Liver (tissue), 9 donors: Measurements from ENCODE around the gene MDM4. TPM values are rescaled to one million over a fixed set of nuclear protein-coding genes. Genes with fewer than 3 reads are reported as not detected.
A peak's percentile ranks its signal among the peaks of the same experiment; 100 is the strongest.

Source experiments
- DNase-seq: peaks from one replicate; pipeline ENCODE4 v3.0.0-alpha.2; 2017; ENCODE audit warnings: low spot score
- H3K27ac ChIP-seq, 2 donors: one replicate each; pipeline ENCODE4 v1.7.0; 2013; ENCODE audit warnings: inconsistent platforms in 2 of 2, low read length in 2 of 2, control low read depth in 1 of 2, low read depth in 1 of 2, mild to moderate bottlenecking in 1 of 2
- H3K27me3 ChIP-seq, 4 donors: one replicate each; pipeline versions ENCODE4 v1.6.1 to v1.7.0; 2013; ENCODE audit warnings: low read length in 3 of 4, inconsistent platforms in 1 of 4, mild to moderate bottlenecking in 1 of 4, moderate library complexity in 1 of 4; ENCODE audit not compliant: control insufficient read depth in 4 of 4, insufficient read depth in 4 of 4
- H3K36me3 ChIP-seq, 4 donors: one replicate each; pipeline versions ENCODE4 v1.6.1 to v1.7.0; 2013; ENCODE audit warnings: low read length in 3 of 4, mild to moderate bottlenecking in 3 of 4, low read depth in 1 of 4, moderate library complexity in 1 of 4; ENCODE audit not compliant: control insufficient read depth in 4 of 4, insufficient read depth in 3 of 4
- H3K4me1 ChIP-seq, 4 donors: one replicate each; pipeline versions ENCODE4 v1.6.1 to v1.7.0; 2013; ENCODE audit warnings: low read length in 3 of 4, mild to moderate bottlenecking in 3 of 4, moderate library complexity in 1 of 4; ENCODE audit not compliant: control insufficient read depth in 4 of 4, insufficient read depth in 4 of 4
- H3K4me3 ChIP-seq, 3 donors: one replicate each; pipeline versions ENCODE4 v1.6.1 to v1.7.0; 2013; ENCODE audit warnings: low read length in 3 of 3, control low read depth in 1 of 3, low read depth in 1 of 3, mild to moderate bottlenecking in 1 of 3
- H3K9ac ChIP-seq, 2 donors: one replicate each; pipeline ENCODE4 v1.7.0; 2013; ENCODE audit warnings: low read length in 2 of 2, mild to moderate bottlenecking in 2 of 2, moderate library complexity in 2 of 2, control low read depth in 1 of 2, low read depth in 1 of 2
- H3K9me3 ChIP-seq, 4 donors: one replicate each; pipeline versions ENCODE4 v1.6.1 to v1.7.0; 2013; ENCODE audit warnings: low read length in 3 of 4; ENCODE audit not compliant: control insufficient read depth in 4 of 4
- FOXA2 ChIP-seq: IDR thresholded peaks from 2 replicates; pipeline ENCODE4 v1.6.1; 2016; ENCODE audit warnings: antibody characterized with exemption
- GABPA ChIP-seq, 2 donors: IDR thresholded peaks in 1 of 2; conservative IDR thresholded peaks in 1 of 2; 2 replicates each; pipeline ENCODE4 v1.6.1; 2016; ENCODE audit warnings: antibody characterized with exemption in 2 of 2, mild to moderate bottlenecking in 1 of 2, moderate library complexity in 1 of 2
- HNF4A ChIP-seq, 2 donors: conservative IDR thresholded peaks; 2 replicates each; pipeline ENCODE4 v1.6.1; 2016; ENCODE audit warnings: antibody characterized with exemption in 2 of 2, mild to moderate bottlenecking in 2 of 2
- HNF4G ChIP-seq: IDR thresholded peaks from 2 replicates; pipeline ENCODE4 v1.6.1; 2016; ENCODE audit warnings: antibody characterized with exemption
- JUND ChIP-seq, 2 donors: IDR thresholded peaks; 2 replicates each; pipeline ENCODE4 v1.6.1; 2016; ENCODE audit warnings: antibody characterized with exemption in 2 of 2
- NR2F2 ChIP-seq: IDR thresholded peaks from 2 replicates; pipeline ENCODE4 v1.6.1; 2016; ENCODE audit warnings: antibody characterized with exemption
- RAD21 ChIP-seq, 2 donors: IDR thresholded peaks; 2 replicates each; pipeline ENCODE4 v1.6.1; 2016; ENCODE audit warnings: antibody characterized with exemption in 2 of 2, mild to moderate bottlenecking in 2 of 2
- SP1 ChIP-seq: IDR thresholded peaks from 2 replicates; pipeline ENCODE4 v1.6.1; 2018; ENCODE audit warnings: antibody characterized with exemption, mild to moderate bottlenecking
- WGBS: extraction: QIAGEN DNeasy Blood & Tissue Kit; methylation state at CpG from one replicate; pipeline ENCODE4 v1.1.7; 2013; 5-methylcytosine and 5-hydroxymethylcytosine counted together
- polyA plus RNA-seq, 2 donors: library from polyadenylated mRNA; stranded (reverse) in 1 of 2; unstranded in 1 of 2; fragments of 200-250 nt in 1 of 2; fragments of >200 nt in 1 of 2; fragmentation: Nextera tagmentation in 1 of 2; extraction: Ambion mirVana in 1 of 2; gene quantifications; one replicate each; pipeline versions ENCODE4 v1.2.1 to v1.2.3, GENCODE V29; 2013 to 2015
- total RNA-seq, 2 donors: library from RNA; depleted of rRNA; stranded (reverse); fragments of >200 nt; gene quantifications; one replicate each; pipeline ENCODE4 v1.2.3, GENCODE V29; 2014
- TF ChIP-seq, protein P1 (sequence below): fragments of 150-350 bp; IDR thresholded peaks from 2 replicates; pipeline ENCODE4 v1.5.1; 2017; ENCODE audit warnings: improper control_type of control experiment, low read depth, low read length; ENCODE audit not compliant: missing input control
- TF ChIP-seq, protein P2 (sequence below): IDR thresholded peaks from 2 replicates; pipeline ENCODE4 v1.6.1; 2016; ENCODE audit warnings: antibody characterized with exemption
- TF ChIP-seq, protein P3 (sequence below): IDR thresholded peaks from 2 replicates; pipeline ENCODE4 v1.6.1; 2016; ENCODE audit warnings: antibody characterized with exemption, mild to moderate bottlenecking
- TF ChIP-seq, protein P4 (sequence below): IDR thresholded peaks from 2 replicates; pipeline ENCODE4 v1.6.1; 2016; ENCODE audit warnings: antibody characterized with exemption
- donor health status: healthy.
- donor health status: healthy.
- donor health status: healthy.
- donor health status: healthy.
- donor health status: healthy.

MDM4 gene
- total and polyA plus RNA-seq, 4 donors: 1.4 to 56.5 (median 21.6) TPM

DNA sequence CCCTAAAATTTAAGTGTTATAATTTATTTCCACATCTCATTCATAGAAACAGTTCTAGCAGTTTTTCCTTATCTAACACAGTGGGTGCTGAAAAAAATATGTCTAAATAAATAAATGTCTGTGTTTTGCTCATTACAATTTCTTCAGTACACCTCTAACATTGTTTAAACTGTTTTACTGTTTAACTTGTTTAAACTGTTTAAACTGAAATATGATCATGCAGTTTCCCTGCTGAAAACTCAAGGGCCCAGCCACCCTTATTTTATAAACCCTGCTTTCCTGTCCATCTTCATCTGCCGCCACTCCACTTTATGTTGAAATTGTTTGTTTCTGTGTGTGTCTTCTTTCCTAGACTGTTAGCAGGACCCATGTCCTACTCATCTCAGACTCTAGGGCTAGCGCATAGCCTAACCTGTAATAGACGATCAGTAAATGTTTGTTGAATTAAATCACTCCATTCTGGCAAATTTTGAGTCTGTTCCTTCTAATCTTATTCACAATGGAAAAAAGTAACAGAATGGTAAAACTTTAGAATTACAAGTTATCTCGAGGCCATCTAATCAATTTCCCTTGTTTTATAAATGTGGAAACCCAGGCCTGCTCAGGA, 12.2 kb upstream of the MDM4 start:
- DNase-seq: no peak
- peak overlapping the region in 1 of 2 donors; percentile 3 for H3K9ac ChIP-seq
- H3K9me3 ChIP-seq: no peaks in the 10 kb centered on the region
- peaks cover 3 to 33% (median 16%) of the 10 kb centered on the region in 4 donors for H3K4me1 ChIP-seq
- TF ChIP-seq FOXA2 (no peak), HNF4G (no peak), HNF4A (conservative IDR thresholded peaks at IDR 0.05) (no peak), NR2F2 (no peak)
- TF ChIP-seq, protein P1, sequence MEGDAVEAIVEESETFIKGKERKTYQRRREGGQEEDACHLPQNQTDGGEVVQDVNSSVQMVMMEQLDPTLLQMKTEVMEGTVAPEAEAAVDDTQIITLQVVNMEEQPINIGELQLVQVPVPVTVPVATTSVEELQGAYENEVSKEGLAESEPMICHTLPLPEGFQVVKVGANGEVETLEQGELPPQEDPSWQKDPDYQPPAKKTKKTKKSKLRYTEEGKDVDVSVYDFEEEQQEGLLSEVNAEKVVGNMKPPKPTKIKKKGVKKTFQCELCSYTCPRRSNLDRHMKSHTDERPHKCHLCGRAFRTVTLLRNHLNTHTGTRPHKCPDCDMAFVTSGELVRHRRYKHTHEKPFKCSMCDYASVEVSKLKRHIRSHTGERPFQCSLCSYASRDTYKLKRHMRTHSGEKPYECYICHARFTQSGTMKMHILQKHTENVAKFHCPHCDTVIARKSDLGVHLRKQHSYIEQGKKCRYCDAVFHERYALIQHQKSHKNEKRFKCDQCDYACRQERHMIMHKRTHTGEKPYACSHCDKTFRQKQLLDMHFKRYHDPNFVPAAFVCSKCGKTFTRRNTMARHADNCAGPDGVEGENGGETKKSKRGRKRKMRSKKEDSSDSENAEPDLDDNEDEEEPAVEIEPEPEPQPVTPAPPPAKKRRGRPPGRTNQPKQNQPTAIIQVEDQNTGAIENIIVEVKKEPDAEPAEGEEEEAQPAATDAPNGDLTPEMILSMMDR: peak; percentile 22
- H3K4me3 ChIP-seq: no peak overlapping the region
- 41% methylated on average over 4 of the region's 4 CpGs for WGBS
- H3K36me3 ChIP-seq: no peaks in the 10 kb centered on the region
- H3K27me3 ChIP-seq: no peaks in the 10 kb centered on the region
- peak overlapping the region; percentile 9 to 62 for H3K27ac ChIP-seq

- WGBS: 9% methylated on average over 4 of the region's 4 CpGs
- H3K27ac ChIP-seq: peak overlapping the region; percentile 69 to 73
- no peak for DNase-seq
- H3K27me3 ChIP-seq: no peaks in the 10 kb centered on the region
- peaks cover 3 to 33% (median 16%) of the 10 kb centered on the region in 4 donors for H3K4me1 ChIP-seq
- H3K9ac ChIP-seq: peak overlapping the region; percentile 11 to 14
- H3K36me3 ChIP-seq: no peaks in the 10 kb centered on the region
- no peaks in the 10 kb centered on the region for H3K9me3 ChIP-seq
- H3K4me3 ChIP-seq: peak overlapping the region in 2 of 3 donors; percentile 40 to 41
- TF ChIP-seq, protein P2, sequence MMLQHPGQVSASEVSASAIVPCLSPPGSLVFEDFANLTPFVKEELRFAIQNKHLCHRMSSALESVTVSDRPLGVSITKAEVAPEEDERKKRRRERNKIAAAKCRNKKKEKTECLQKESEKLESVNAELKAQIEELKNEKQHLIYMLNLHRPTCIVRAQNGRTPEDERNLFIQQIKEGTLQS: no peak
- TF ChIP-seq RAD21 (IDR thresholded peaks at IDR 0.05) (no peak), JUND (IDR thresholded peaks at IDR 0.05) (no peak), FOXA2 (no peak), SP1 (no peak)
Observed at GRCh38 chr1:204505674-204506200, 10.5 kb upstream of the MDM4 start.

DNA sequence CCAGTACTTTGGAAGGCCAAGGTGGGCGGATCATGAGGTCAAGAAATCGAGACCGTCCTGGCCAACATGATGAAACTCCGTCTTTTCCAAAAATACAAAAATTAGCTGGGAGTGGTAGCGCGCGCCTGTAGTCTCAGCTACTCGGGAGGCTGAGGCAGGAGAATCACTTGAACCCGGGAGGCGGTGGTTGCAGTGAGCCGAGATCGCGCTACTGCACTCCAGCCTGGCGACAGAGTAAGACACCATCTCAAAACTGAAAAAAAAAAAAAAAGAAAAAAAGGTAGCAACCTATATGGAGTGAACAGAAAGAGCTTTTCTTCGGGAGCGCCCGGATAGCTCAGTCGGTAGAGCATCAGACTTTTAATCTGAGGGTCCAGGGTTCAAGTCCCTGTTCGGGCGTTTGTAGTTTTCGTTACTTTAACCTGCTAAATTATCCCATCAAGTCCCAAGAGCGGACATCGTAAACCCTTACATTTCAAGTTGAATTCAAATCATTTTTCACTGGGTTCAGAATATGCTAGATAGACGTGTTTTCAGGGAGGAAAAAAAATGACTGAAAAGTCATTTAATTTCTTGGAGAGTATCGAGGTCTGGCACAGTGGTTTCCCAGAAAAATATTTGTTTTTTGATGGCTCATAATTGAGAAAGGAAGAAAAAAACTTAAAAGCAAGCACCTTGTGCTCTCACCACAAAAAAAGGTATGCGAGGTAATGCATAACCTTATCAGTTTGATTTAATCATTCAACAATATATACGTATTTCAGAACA, 9.8 kb upstream of the MDM4 start:
- H3K36me3 ChIP-seq: no peaks in the 10 kb centered on the region
- H3K9me3 ChIP-seq: no peaks in the 10 kb centered on the region
- DNase-seq: peak; percentile 84
- H3K4me1 ChIP-seq: peaks cover 3 to 33% (median 16%) of the 10 kb centered on the region in 4 donors
- H3K27ac ChIP-seq: peak overlapping the region; percentile 69 to 73
- peak overlapping the region; percentile 14 to 90 for H3K9ac ChIP-seq
- H3K4me3 ChIP-seq: peak overlapping the region; percentile 40 to 51 (median 41)
- H3K27me3 ChIP-seq: no peaks in the 10 kb centered on the region
- 2% methylated on average over 27 of the region's 27 CpGs for WGBS
- peak; percentile 22 for TF ChIP-seq SP1
- TF ChIP-seq, protein P3, sequence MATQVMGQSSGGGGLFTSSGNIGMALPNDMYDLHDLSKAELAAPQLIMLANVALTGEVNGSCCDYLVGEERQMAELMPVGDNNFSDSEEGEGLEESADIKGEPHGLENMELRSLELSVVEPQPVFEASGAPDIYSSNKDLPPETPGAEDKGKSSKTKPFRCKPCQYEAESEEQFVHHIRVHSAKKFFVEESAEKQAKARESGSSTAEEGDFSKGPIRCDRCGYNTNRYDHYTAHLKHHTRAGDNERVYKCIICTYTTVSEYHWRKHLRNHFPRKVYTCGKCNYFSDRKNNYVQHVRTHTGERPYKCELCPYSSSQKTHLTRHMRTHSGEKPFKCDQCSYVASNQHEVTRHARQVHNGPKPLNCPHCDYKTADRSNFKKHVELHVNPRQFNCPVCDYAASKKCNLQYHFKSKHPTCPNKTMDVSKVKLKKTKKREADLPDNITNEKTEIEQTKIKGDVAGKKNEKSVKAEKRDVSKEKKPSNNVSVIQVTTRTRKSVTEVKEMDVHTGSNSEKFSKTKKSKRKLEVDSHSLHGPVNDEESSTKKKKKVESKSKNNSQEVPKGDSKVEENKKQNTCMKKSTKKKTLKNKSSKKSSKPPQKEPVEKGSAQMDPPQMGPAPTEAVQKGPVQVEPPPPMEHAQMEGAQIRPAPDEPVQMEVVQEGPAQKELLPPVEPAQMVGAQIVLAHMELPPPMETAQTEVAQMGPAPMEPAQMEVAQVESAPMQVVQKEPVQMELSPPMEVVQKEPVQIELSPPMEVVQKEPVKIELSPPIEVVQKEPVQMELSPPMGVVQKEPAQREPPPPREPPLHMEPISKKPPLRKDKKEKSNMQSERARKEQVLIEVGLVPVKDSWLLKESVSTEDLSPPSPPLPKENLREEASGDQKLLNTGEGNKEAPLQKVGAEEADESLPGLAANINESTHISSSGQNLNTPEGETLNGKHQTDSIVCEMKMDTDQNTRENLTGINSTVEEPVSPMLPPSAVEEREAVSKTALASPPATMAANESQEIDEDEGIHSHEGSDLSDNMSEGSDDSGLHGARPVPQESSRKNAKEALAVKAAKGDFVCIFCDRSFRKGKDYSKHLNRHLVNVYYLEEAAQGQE: no peak
- TF ChIP-seq, protein P2: peak; percentile 99
- peak; percentile 45 to 71 for TF ChIP-seq HNF4A (conservative IDR thresholded peaks at IDR 0.05)
- TF ChIP-seq, protein P4, sequence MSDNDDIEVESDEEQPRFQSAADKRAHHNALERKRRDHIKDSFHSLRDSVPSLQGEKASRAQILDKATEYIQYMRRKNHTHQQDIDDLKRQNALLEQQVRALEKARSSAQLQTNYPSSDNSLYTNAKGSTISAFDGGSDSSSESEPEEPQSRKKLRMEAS: peak; percentile 10
- TF ChIP-seq GABPA (IDR thresholded peaks at IDR 0.05 in 1 of 2, conservative IDR thresholded peaks at IDR 0.05 in 1 of 2): no peak
- TF ChIP-seq NR2F2: peak; percentile 24
- TF ChIP-seq, protein P1: no peak
- TF ChIP-seq RAD21 (IDR thresholded peaks at IDR 0.05): no peak
